Right ventricle myocardium inferior (tissue), 1 donor: ENCODE measurements around the gene NLRP1. TPM values are rescaled to one million over a fixed set of nuclear protein-coding genes. Genes with fewer than 3 reads are reported as not detected.

Experiments used
- total RNA-seq: library from RNA; stranded (reverse); fragmentation: NEBNext Ultra II Directional; extraction: Animal tissue kit (Norgen Biotek cat#: 25700); gene quantifications from one replicate; pipeline ENCODE4 v1.2.1, GENCODE V29; 2021
- donor health status: DM: no; HTN: yes; CAD: no; lungs with severe emphysema.

NLRP1 gene
- total RNA-seq, 1 donor from 2014 or later, result 9.0 TPM

Other genes starting within 250 kb of the NLRP1 start
- 34.2 TPM for gene NUP88, start 164.8 kb downstream of the NLRP1 start, total RNA-seq
- gene RPAIN, start 164.3 kb downstream of the NLRP1 start, total RNA-seq, result 24.0 TPM
- gene C1QBP, start 145.4 kb downstream of the NLRP1 start, total RNA-seq, result 136 TPM
- 4.7 TPM for gene DHX33, start 115.5 kb downstream of the NLRP1 start, total RNA-seq
- 27.7 TPM for gene DERL2, start 98.3 kb downstream of the NLRP1 start, total RNA-seq
- 11.4 TPM for gene MIS12, start 97.9 kb downstream of the NLRP1 start, total RNA-seq